Natural killer cell treated with Interleukin-12 subunit alpha and Interleukin-12 subunit beta and Interleukin-15 and Interleukin-18, amount 100 ng/mL, for 72 hours (primary cell): Measurements from ENCODE around the gene MSTO1. TPM values are rescaled to one million over a fixed set of nuclear protein-coding genes. Genes with fewer than 3 reads are reported as not detected.

ENCODE experiments used
- total RNA-seq, 2 donors: library from RNA; stranded (reverse); gene quantifications; one replicate each; pipeline ENCODE4 v1.2.3, GENCODE V29; 2022

MSTO1 gene
- total RNA-seq, 2 donors from 2014 or later, result 63.9 to 116 TPM

Other genes with a start within 250 kb of the MSTO1 start
- gene ASH1L, start 47.4 kb upstream of the MSTO1 start, total RNA-seq, result 10 to 100 TPM; 54.3 to 85.5 TPM
- gene YY1AP1, start 78.6 kb downstream of the MSTO1 start, total RNA-seq, result 10 to 100 TPM; 73.3 to 88.9 TPM
- 100 to 1,000 TPM; 127 to 215 TPM for gene DAP3, start 78.9 kb downstream of the MSTO1 start, total RNA-seq
- gene GON4L, start 247.0 kb downstream of the MSTO1 start, total RNA-seq, result 100 to 1,000 TPM in 1 of 2 donors, 10 to 100 TPM in 1; 91.0 to 124 TPM
- gene SYT11, start 249.3 kb downstream of the MSTO1 start, total RNA-seq, result 10 to 100 TPM; 29.3 to 43.9 TPM